ENCODE data around the gene GATAD2A.

GATAD2A gene

GRCh38 chr19:19422156-19422555 is 16.7 kb downstream of the GATAD2A start:
- no peak for DNase-seq

- no peak for DNase-seq
Observed at GRCh38 chr19:19423322-19423721, 17.8 kb downstream of the GATAD2A start.

GRCh38 chr19:19425170-19425875 is 19.8 kb downstream of the GATAD2A start:
- DNase-seq, result no peak

GRCh38 chr19:19426216-19426615 is 20.7 kb downstream of the GATAD2A start:
- no peak for DNase-seq

- DNase-seq, result no peak
Observed at GRCh38 chr19:19426799-19427198, 21.3 kb downstream of the GATAD2A start.

GRCh38 chr19:19427302-19427701 is 21.8 kb downstream of the GATAD2A start:
- DNase-seq, result no peak

- DNase-seq, result peak in 3 of 4 experiments; percentile 34 to 61 (median 57)
Observed at GRCh38 chr19:19427944-19428343, 22.5 kb downstream of the GATAD2A start.

GRCh38 chr19:19428746-19429145 is 23.3 kb downstream of the GATAD2A start:
- no peak for DNase-seq

- DNase-seq, result no peak
Observed at GRCh38 chr19:19429361-19429760, 23.9 kb downstream of the GATAD2A start.

GRCh38 chr19:19432732-19433131 is 27.3 kb downstream of the GATAD2A start:
- no peak for DNase-seq

GRCh38 chr19:19433666-19434213 is 28.3 kb downstream of the GATAD2A start:
- no peak for DNase-seq

GRCh38 chr19:19434483-19435045 is 29.1 kb downstream of the GATAD2A start:
- DNase-seq, result no peak

GRCh38 chr19:19436137-19436691 is 30.7 kb downstream of the GATAD2A start:
- no peak for DNase-seq

GRCh38 chr19:19438366-19439175 is 33.1 kb downstream of the GATAD2A start:
- DNase-seq, result peak; percentile 40 to 62 (median 46)

GRCh38 chr19:19439176-19439482 is 33.7 kb downstream of the GATAD2A start:
- no peak for DNase-seq

GRCh38 chr19:19443283-19443682 is 37.8 kb downstream of the GATAD2A start:
- DNase-seq, result no peak

- DNase-seq, result no peak
Observed at GRCh38 chr19:19443902-19444680, 38.6 kb downstream of the GATAD2A start.

GRCh38 chr19:19444681-19445155 is 39.2 kb downstream of the GATAD2A start:
- DNase-seq, result peak; percentile 68 to 80 (median 76)

GRCh38 chr19:19445288-19445687 is 39.8 kb downstream of the GATAD2A start:
- DNase-seq, result no peak

GRCh38 chr19:19445911-19446361 is 40.5 kb downstream of the GATAD2A start:
- DNase-seq, result peak; percentile 62 to 82 (median 74)

- DNase-seq, result no peak
Observed at GRCh38 chr19:19446655-19447437, 41.4 kb downstream of the GATAD2A start.

All from suppressor macrophage (primary cell).